Adipocyte (in vitro differentiated cells): ENCODE data around the gene STAC.

Experiments used
- DNase-seq: peaks from one replicate; pipeline ENCODE4 v3.0.0-alpha.2; 2015; ENCODE audit warnings: low read depth
- H3K27me3 ChIP-seq: replicated peaks from 2 replicates; pipeline ENCODE4 v1.7.0; 2013; ENCODE audit warnings: mild to moderate bottlenecking, low read length, moderate library complexity; ENCODE audit not compliant: control insufficient read depth, insufficient read depth
- H3K36me3 ChIP-seq: 2 replicates; pipeline ENCODE4 v1.7.0; 2013; ENCODE audit warnings: low read length, mild to moderate bottlenecking, moderate library complexity; ENCODE audit not compliant: control insufficient read depth, insufficient read depth, severe bottlenecking
- H3K4me1 ChIP-seq: 2 replicates; pipeline ENCODE4 v1.7.0; 2013; ENCODE audit warnings: mild to moderate bottlenecking, low read length, moderate library complexity; ENCODE audit not compliant: control insufficient read depth, insufficient read depth
- H3K4me3 ChIP-seq: 2 replicates; pipeline ENCODE4 v1.7.0; 2013; ENCODE audit warnings: mild to moderate bottlenecking, low read length, moderate library complexity
- H3K9ac ChIP-seq: 2 replicates; pipeline ENCODE4 v1.7.0; 2013; ENCODE audit warnings: mild to moderate bottlenecking, low read length, moderate library complexity
- H3K9me3 ChIP-seq: 2 replicates; pipeline ENCODE4 v1.7.0; 2013; ENCODE audit warnings: mild to moderate bottlenecking, low read length, moderate library complexity; ENCODE audit not compliant: control insufficient read depth

Gene STAC

GRCh38 chr3:36597422-36597821 is 217.1 kb downstream of the STAC start:
- DNase-seq: peak; percentile 6
- Histone ChIP-seq H3K9me3 (no peaks in the 10 kb centered on the region), H3K4me1 (peaks cover 2% of the 10 kb centered on the region), H3K36me3 (no peaks in the 10 kb centered on the region), H3K27me3 (no peaks in the 10 kb centered on the region), H3K4me3 (no peak overlapping the region), H3K9ac (no peak overlapping the region)
